Fibroblast of skin of back (primary cell): ENCODE data around the gene ACAT2.
"Not testable (repeated sequence)": the region's sequence is repeated elsewhere in the genome, so short reads cannot be mapped to it uniquely, and the experiment has no call there.

Experiments
- DNase-seq: peaks from one replicate; pipeline ENCODE4 v3.0.0-alpha.2; 2013

Gene ACAT2

DNA sequence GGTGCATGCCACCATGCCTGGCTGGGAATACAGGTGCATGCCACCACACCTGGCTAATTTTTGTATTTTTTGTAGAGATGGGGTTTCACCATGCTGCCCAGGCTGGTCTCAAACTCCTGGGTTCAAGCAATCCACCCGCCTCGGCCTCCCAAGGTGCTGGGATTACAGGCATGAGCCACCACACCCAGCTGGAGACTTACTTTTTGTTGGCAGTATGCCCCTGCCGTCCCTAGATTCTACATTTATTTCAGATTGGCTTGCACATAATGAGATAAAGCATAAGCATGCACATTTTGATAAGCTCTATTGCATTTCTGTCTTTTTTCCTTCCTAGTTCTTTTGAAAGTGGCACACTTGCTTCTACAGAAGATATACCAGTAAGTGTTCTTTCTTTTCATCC, 54.9 kb downstream of the ACAT2 start:
- DNase-seq: not testable (repeated sequence)

DNA sequence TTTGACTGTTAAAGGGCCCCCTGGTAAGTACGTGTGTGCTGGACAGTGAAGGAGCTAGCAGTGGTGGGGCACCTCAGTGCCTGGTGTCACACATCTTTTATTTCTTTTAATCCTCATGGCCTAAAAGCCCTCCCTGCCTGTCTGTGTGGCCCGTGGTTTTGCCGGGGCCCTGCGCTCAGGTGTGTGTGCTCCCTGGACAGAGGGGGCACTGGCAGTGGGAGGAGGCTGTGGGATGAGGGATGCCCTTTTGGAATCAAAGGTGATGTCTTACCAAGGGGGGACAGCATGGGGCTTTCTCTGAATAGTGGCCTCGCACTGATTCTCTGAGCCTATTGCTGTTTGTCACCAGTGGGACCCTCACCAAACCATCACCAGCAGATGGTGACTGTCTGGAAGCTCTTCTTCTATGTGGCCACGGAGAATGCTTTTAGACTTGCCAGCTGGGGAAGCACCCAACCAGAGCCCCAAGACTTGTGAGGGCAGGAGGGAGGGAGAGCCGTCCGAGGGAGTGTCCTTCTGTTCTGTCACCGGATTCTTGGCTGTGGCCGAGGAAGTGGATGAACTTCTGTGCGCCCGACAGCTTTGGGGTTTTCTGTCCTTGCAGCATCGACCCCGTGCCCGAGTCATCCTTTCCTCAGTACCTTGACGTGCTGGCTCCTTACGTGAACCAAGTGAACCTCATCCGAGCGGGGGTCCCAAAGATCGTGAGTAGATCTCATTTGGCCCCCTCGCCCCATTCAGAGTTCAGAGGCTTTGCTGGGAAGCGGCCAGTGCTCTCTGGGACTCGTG, 56.3 kb downstream of the ACAT2 start:
- no peak for DNase-seq

DNA sequence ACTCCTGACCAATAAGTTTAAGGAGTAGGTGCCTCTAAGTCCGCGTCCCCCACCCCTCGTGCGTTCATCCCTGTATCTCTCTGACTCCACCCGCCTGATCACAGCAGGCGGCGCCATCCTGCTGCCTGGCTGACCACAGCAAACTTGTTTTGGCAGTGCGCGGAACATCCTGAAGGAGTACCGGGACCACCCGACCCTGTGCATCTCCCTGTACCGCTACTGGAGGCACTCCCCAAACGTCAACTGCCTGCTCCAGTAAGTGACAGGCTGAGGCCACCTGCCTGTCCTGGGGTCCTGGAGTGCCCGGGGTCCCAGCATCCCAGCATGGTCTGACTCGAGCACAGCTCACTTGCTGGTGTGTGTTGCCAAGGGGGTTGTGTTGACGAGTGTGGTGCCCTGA, 57.3 kb downstream of the ACAT2 start:
- no peak for DNase-seq

DNA sequence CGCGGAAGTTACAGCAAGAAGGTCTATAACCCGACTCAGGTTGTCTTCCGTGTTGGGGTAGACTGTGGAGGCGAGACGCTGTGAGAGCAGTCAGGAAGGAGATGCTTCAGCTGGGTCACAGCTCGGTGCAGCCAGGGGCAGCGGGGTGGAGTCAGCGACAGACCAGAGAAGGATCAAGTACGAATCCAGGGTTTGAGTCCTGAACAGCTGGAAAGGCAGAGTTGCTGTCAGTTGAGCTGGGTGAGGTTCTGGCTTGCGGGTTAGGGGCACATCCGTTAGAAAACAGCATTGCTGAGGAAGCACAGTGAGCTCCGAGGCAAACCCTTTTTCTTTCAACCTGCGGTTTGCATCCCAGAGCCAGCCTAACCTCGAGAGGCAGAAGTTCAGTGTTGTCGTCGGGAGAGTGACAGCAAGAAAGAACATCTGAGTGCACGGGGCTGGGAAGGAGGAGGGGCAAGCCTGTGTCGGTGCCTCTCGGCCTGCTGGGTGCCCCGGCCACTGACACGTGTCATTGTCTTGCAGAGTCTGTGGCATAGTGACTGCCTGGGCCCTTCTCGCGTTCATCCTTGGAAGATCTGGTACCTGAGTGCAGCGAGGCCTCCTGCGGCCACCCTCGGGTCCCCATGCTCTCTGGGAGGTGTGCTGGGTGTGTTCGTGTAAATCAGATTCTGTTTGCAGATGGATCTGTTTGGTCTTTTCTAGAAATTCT, 58.2 kb downstream of the ACAT2 start:
- no peak for DNase-seq

DNA sequence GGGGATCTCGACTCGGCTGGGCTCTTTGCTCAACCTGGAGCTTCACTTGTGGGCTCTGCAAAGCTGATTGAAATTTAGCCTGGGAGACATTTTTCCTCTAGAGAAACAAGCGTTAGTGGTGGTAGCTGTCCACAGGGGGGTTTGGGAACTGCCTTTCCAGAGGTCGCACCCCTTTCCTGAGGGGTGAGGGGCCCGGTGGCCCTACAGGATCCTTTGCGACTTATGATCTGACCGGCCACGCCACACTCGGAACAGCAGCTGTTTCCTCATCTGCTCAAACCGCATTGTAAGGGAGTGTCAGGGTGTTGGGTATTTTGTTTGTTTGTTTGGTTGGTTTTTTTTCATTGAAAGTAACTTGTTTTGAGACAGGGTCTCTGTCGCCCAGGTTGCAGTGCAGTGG, 59.3 kb downstream of the ACAT2 start:
- DNase-seq: no peak

DNA sequence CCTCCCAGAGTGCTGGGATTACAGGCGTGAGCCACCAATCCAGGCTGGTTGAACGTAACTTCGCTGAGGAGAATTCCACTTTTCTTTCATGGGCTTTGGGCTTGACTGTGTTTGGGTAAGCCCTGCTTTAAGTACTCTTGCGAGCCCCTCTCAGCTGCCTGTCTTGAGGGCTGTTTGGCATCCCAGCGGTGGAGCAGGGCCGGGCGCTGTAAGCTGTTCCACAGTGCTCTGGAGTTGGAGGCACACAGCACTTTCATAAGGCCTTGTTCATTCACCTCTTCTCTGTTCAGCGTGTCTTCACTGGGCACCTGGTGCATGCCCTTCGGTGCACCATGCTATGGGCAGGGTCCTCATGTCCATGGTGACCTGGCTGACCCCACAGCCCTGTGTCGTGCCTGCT, 59.9 kb downstream of the ACAT2 start:
- DNase-seq: no peak

DNA sequence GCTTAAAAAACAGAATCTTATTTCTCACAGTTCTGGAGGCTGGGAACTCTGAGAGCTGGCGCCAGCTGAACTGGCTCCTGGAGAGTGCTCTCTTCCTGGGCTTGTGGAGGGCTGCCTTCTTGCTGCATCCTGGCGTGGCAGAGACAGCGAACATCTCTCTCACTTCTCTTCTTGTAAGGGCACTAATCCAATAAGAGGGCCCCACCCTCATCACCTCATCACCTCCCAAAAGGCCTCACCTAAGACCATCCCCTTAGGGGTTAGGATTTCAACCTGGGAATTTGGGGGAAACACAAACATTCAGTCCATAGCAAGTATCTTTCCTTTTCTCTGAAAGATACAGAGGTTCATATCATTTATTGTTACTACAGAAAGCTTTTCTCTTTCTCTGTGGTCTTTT, 62.1 kb downstream of the ACAT2 start:
- DNase-seq: no peak

DNA sequence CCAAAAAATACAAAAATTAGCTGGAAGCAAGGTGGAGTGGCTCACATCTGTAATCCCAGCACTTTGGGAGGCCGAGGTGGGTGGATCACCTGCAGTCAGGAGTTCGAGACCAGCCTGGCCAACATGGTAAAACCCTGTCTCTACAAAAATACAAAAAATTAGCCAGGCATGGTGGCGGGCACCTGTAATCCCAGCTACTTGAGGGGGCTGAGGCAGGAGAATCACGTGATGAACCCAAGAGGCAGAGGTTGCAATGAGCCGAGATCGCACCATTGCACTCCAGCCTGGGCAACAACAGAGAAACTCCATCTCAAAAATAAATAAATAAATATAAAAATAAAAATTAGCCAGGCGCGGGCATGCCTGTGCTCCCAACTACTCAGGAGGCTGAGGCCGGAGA, 62.8 kb downstream of the ACAT2 start:
- DNase-seq: not testable (repeated sequence)

DNA sequence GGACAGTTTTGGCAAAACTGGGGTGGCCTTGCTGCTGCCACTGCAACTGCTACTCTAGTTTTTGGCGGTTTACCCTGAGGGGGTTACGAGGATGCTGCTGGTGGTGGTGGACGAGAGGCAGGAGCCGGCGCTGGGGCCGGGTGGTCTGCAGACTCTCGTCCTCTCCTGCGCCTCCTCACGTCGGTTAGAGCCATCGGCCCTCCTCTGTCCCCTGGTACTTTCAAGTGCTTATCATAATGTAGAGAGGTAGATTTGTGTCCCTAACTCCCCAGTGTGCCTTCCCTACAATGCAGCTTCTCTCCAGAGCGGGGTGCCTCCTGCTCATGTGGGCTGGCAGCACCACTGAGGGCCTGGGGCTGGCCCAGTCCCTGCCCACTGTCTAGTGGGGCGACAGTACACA, 64.2 kb downstream of the ACAT2 start:
- no peak for DNase-seq

DNA sequence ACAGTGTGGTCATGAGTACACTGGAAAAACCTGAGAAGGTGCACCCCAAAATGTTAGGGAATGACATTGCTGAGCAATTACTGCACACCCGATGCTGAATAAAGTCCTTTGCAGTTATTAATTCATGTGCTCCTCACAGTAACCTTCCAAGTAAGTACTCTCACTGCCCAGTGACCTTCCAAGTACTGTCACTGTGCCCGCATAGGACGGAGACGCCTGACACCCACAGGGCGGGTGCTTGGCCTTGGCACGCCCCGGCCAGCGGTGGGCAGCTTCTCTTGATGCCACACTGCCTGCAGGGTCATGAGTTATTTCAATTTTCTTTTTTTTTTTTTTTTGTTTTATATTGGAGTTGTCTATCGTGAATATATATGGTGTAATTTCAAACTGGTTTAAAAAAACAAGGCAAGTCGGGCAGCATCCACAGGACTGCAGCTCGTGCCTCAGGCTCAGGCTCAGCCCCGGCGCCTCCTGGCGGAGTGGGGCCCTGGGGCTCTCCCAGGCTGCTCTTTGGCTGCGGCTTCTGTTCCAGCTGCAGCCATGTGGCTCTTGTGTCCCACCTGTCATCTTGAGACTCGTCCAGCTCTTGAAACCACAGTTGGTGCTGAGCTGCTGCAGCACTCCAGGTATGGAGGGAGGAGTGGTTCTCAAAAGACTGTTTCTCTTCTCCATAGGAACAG, 65.3 kb downstream of the ACAT2 start:
- no peak for DNase-seq

DNA sequence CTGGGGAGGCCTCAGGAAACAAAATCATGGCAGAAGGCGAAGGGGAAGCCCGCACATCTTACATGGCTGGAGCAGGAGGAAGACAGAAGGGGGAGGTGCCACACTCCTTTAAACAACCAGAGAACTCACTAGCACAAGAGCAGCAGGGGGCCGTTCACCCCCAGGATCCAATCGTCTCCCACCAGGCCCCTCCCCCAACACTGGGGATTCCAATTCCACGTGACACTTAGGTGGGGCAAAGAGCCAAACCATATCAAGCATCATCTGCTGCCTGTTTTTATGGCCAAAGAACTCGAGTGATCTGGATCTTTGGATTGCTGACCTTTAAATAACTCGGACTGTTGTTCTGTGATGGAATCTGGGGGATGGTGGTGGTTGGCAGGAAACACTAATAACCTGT, 66.2 kb downstream of the ACAT2 start:
- DNase-seq: no peak
